Measurements from ENCODE around the gene LTB.

DNA sequence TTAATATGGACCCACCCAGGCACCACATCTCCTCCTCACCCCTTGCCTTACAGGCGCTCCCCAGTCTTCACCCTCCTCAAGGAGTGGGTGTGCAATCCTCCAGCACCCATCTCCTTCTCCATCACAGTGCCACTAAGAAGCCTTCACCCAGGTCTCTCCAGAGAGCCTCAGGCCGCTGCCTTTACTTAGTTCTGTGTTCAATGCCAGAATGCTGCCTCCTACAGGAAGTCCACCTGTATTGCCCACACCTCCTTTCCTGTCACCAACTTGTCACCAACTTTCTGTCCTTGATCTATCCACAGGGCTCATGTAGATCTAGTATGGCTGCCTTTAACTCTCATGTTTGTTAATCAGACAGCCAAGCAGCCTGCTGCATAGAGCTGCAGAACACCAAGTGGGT, 3.3 kb upstream of the LTB start:
- TF ChIP-seq YY1 (IDR thresholded peaks at IDR 0.05; ENCODE audit: low read depth) (no peak), CEBPB (IDR thresholded peaks at IDR 0.05) (no peak), TAF1 (IDR thresholded peaks at IDR 0.05; ENCODE audit: low read depth) (no peak), EGR1 (IDR thresholded peaks at IDR 0.05) (no peak), RAD21 (IDR thresholded peaks at IDR 0.05; ENCODE audit: low read depth) (no peak), ZBTB7A (IDR thresholded peaks at IDR 0.05; ENCODE audit: low read depth) (no peak)
- TF ChIP-seq, protein P1, sequence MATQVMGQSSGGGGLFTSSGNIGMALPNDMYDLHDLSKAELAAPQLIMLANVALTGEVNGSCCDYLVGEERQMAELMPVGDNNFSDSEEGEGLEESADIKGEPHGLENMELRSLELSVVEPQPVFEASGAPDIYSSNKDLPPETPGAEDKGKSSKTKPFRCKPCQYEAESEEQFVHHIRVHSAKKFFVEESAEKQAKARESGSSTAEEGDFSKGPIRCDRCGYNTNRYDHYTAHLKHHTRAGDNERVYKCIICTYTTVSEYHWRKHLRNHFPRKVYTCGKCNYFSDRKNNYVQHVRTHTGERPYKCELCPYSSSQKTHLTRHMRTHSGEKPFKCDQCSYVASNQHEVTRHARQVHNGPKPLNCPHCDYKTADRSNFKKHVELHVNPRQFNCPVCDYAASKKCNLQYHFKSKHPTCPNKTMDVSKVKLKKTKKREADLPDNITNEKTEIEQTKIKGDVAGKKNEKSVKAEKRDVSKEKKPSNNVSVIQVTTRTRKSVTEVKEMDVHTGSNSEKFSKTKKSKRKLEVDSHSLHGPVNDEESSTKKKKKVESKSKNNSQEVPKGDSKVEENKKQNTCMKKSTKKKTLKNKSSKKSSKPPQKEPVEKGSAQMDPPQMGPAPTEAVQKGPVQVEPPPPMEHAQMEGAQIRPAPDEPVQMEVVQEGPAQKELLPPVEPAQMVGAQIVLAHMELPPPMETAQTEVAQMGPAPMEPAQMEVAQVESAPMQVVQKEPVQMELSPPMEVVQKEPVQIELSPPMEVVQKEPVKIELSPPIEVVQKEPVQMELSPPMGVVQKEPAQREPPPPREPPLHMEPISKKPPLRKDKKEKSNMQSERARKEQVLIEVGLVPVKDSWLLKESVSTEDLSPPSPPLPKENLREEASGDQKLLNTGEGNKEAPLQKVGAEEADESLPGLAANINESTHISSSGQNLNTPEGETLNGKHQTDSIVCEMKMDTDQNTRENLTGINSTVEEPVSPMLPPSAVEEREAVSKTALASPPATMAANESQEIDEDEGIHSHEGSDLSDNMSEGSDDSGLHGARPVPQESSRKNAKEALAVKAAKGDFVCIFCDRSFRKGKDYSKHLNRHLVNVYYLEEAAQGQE (IDR thresholded peaks at IDR 0.05; ENCODE audit: low read depth): no peak

Data from Ishikawa (cell line).